SK-N-SH (cell line): ENCODE measurements around the gene MUC20. TPM values are rescaled to one million over a fixed set of nuclear protein-coding genes. Genes with fewer than 3 reads are reported as not detected.
"Not testable (repeated sequence)": the region's sequence is repeated elsewhere in the genome, so short reads cannot be mapped to it uniquely, and the experiment has no call there.

Source experiments
- CTCF ChIA-PET: fragments of 300-600, 350-600 bp; formaldehyde crosslinking; extraction: SDS; loops from one replicate; lab custom pipeline; 2021; lab: Yijun Ruan, JAX
- POLR2A ChIA-PET: fragments of 350-600 bp; sonication (Branson Sonifier 250); formaldehyde crosslinking; extraction: SDS; loops from one replicate; lab custom pipeline; 2020; ENCODE audit warnings: antibody characterized with exemption, inconsistent platforms; lab: Yijun Ruan, JAX
- DNase-seq: peaks from one replicate; pipeline ENCODE4 v3.0.0; 2012
- H2AFZ ChIP-seq: fragments of 200-600 bp; sonication (generic); 2 replicates; pipeline ENCODE4 v1.8.1; 2016; ENCODE audit warnings: antibody characterized with exemption, mild to moderate bottlenecking, low read depth
- H3F3A ChIP-seq: fragments of 200-600 bp; sonication (generic); replicated peaks from 2 replicates; pipeline ENCODE3; 2016; ENCODE audit warnings: antibody characterized with exemption, mild to moderate bottlenecking; ENCODE audit not compliant: insufficient read depth
- H3K27ac ChIP-seq, 2 experiments: fragments of 200-500 bp in 1 of 2; fragments of 200-600 bp in 1 of 2; sonication (Bioruptor generic) in 1 of 2; sonication (generic), shearing (Covaris generic) in 1 of 2; 2 replicates each; pipeline versions ENCODE4 v1.5.1 to v1.6.1; 2014 to 2016; ENCODE audit warnings: low read depth in 2 of 2, inconsistent platforms in 1 of 2, low read length in 1 of 2, mild to moderate bottlenecking in 1 of 2, mixed read lengths in 1 of 2
- H3K27me3 ChIP-seq: fragments of 200-600 bp; sonication (generic), shearing (Covaris generic); 2 replicates; pipeline ENCODE4 v1.6.1; 2016; ENCODE audit warnings: mixed run types; ENCODE audit not compliant: insufficient read depth
- H3K36me3 ChIP-seq, 2 experiments: fragments of 200-500 bp in 1 of 2; fragments of 200-600 bp in 1 of 2; sonication (Bioruptor generic) in 1 of 2; sonication (generic) in 1 of 2; replicated peaks in 1 of 2; 2 replicates each; pipeline versions ENCODE3 to v1.5.1; 2014 to 2016; ENCODE audit warnings: low read length in 1 of 2, mild to moderate bottlenecking in 1 of 2; ENCODE audit not compliant: insufficient read depth in 2 of 2, control insufficient read depth in 1 of 2
- H3K4me1 ChIP-seq, 2 experiments: fragments of 200-500 bp in 1 of 2; fragments of 200-600 bp in 1 of 2; sonication (Bioruptor generic) in 1 of 2; sonication (generic), shearing (Covaris generic) in 1 of 2; 2 replicates each; pipeline versions ENCODE4 v1.5.1 to v1.6.1; 2014 to 2016; ENCODE audit warnings: low read depth in 1 of 2, low read length in 1 of 2, mixed run types in 1 of 2; ENCODE audit not compliant: insufficient read depth in 2 of 2, control insufficient read depth in 1 of 2
- H3K4me2 ChIP-seq: fragments of 200-600 bp; sonication (generic), shearing (Covaris generic); 2 replicates; pipeline ENCODE4 v1.6.1; 2017; ENCODE audit warnings: mixed run types
- H3K4me3 ChIP-seq, 2 experiments: fragments of 200-500 bp in 1 of 2; fragments of 200-600 bp in 1 of 2; sonication (Bioruptor generic) in 1 of 2; sonication (generic), shearing (Covaris generic) in 1 of 2; 2 replicates each; pipeline versions ENCODE4 v1.5.1 to v1.8.1; 2014 to 2016; ENCODE audit warnings: low read depth in 2 of 2, inconsistent platforms in 1 of 2, low read length in 1 of 2, mild to moderate bottlenecking in 1 of 2, mixed read lengths in 1 of 2, moderate library complexity in 1 of 2
- H3K79me2 ChIP-seq: fragments of 200-600 bp; sonication (generic); 2 replicates; pipeline ENCODE4 v1.8.1; 2017; ENCODE audit warnings: mild to moderate bottlenecking; ENCODE audit not compliant: insufficient read depth
- H3K9ac ChIP-seq: fragments of 200-600 bp; sonication (generic); 2 replicates; pipeline ENCODE4 v1.6.1; 2017; ENCODE audit warnings: mixed run types
- H3K9me2 ChIP-seq: fragments of 200-600 bp; sonication (generic); 2 replicates; pipeline ENCODE4 v1.6.1; 2017; ENCODE audit warnings: mixed run types
- H3K9me3 ChIP-seq: fragments of 200-600 bp; sonication (generic); 2 replicates; pipeline ENCODE4 v1.6.1; 2017; ENCODE audit warnings: mixed run types, mild to moderate bottlenecking, moderate library complexity
- H4K20me1 ChIP-seq: fragments of 200-600 bp; sonication (generic); 2 replicates; pipeline ENCODE4 v1.6.1; 2017; ENCODE audit warnings: mild to moderate bottlenecking, mixed run types; ENCODE audit not compliant: insufficient read depth
- WGBS: methylation state at CpG from one replicate; pipeline ENCODE4 v1.1.6; 2017; ENCODE audit warnings: low lambda C conversion rate; 5-methylcytosine and 5-hydroxymethylcytosine counted together
- polyA plus RNA-seq, 3 experiments: library from polyadenylated mRNA; depleted of rRNA; stranded (reverse); fragments of >200 nt; gene quantifications; 2 replicates each; pipeline ENCODE4 v1.2.3, GENCODE V29; 2012

Gene MUC20
- 0.31 and 0.36 TPM in 2 replicates for polyA plus RNA-seq (2012; rRNA removed)
- 0.09 and 0.20 TPM in 2 replicates for polyA plus RNA-seq (2012; cell fraction: cytosol; rRNA removed)
- polyA plus RNA-seq (2012; cell fraction: nucleus; rRNA removed) = 2.6 and 3.3 TPM in 2 replicates

GRCh38 chr3:195720831-195721506, at the start of gene MUC20:
MUC20 (plus strand) TSS chr3:195720978; CDS start chr3:195721008, 30 bp downstream.
- H3K4me2 ChIP-seq, H3K4me1 ChIP-seq, H3K79me2 ChIP-seq, H3F3A ChIP-seq, H3K9ac ChIP-seq, H3K27me3 ChIP-seq, H3K27ac ChIP-seq, DNase-seq, H3K36me3 ChIP-seq, H3K4me3 ChIP-seq, H2AFZ ChIP-seq, H3K9me2 ChIP-seq, POLR2A ChIA-PET, H4K20me1 ChIP-seq, H3K9me3 ChIP-seq: not testable (repeated sequence)
- WGBS = 86% methylated on average over 16 of the region's 16 CpGs
- CTCF ChIA-PET = interaction anchor here (0.5 to 0.9 kb wide), 2 partner anchors 130 to 813 kb away, joined by 3 to 4 read pairs; no protein-coding TSS in a partner anchor

GRCh38 chr3:195671283-195671682, 49.5 kb upstream of the MUC20 start:
- not testable (repeated sequence) for H3K9me2 ChIP-seq, H2AFZ ChIP-seq

GRCh38 chr3:195673711-195674110, 47.1 kb upstream of the MUC20 start:
- H3K79me2 ChIP-seq, H4K20me1 ChIP-seq, H3K4me1 ChIP-seq, DNase-seq, H3F3A ChIP-seq, CTCF ChIA-PET, H3K27me3 ChIP-seq, POLR2A ChIA-PET, H3K27ac ChIP-seq, H3K9ac ChIP-seq, H3K4me3 ChIP-seq, H2AFZ ChIP-seq, H3K9me3 ChIP-seq, H3K9me2 ChIP-seq, H3K4me2 ChIP-seq: not testable (repeated sequence)
- peaks cover 18 to 25% of the 10 kb centered on the region in 2 experiments for H3K36me3 ChIP-seq
- 86% methylated on average over 5 of the region's 9 CpGs for WGBS

More at GRCh38 chr3:195671283-195671682, 49.5 kb upstream of the MUC20 start:
- H3K4me3 ChIP-seq, DNase-seq, H3K27ac ChIP-seq, H3K79me2 ChIP-seq, H3F3A ChIP-seq, CTCF ChIA-PET, H3K4me1 ChIP-seq, H3K27me3 ChIP-seq, H3K4me2 ChIP-seq, H3K9ac ChIP-seq, POLR2A ChIA-PET, H3K9me3 ChIP-seq, H4K20me1 ChIP-seq: not testable (repeated sequence)
- H3K36me3 ChIP-seq = peaks cover 13 to 21% of the 10 kb centered on the region in 2 experiments
- 95% methylated on average over 5 of the region's 17 CpGs for WGBS

GRCh38 chr3:195678391-195679015, 42.3 kb upstream of the MUC20 start:
- H3K36me3 ChIP-seq = peaks cover 16 to 23% of the 10 kb centered on the region in 2 experiments
- H3K27ac ChIP-seq, H3K9me3 ChIP-seq, H4K20me1 ChIP-seq, H3K4me3 ChIP-seq, POLR2A ChIA-PET, H3K79me2 ChIP-seq, H3K27me3 ChIP-seq, H2AFZ ChIP-seq, H3K9ac ChIP-seq, CTCF ChIA-PET, H3K4me1 ChIP-seq, DNase-seq, H3K9me2 ChIP-seq, H3F3A ChIP-seq, H3K4me2 ChIP-seq: not testable (repeated sequence)
- WGBS = 94% methylated on average over 9 of the region's 15 CpGs

- CTCF ChIA-PET, H3K4me1 ChIP-seq, H3K4me3 ChIP-seq, H3K27me3 ChIP-seq, H3K9me3 ChIP-seq, H2AFZ ChIP-seq, DNase-seq, H3K4me2 ChIP-seq, H3K9ac ChIP-seq, H4K20me1 ChIP-seq, POLR2A ChIA-PET, H3K9me2 ChIP-seq, H3F3A ChIP-seq, H3K79me2 ChIP-seq, H3K27ac ChIP-seq: not testable (repeated sequence)
- peaks cover 19 to 23% of the 10 kb centered on the region in 2 experiments for H3K36me3 ChIP-seq
- 97% methylated on average over 8 of the region's 10 CpGs for WGBS
These were observed 40.1 kb upstream of the MUC20 start for GRCh38 chr3:195680690-195681089.

GRCh38 chr3:195681458-195682103, 39.2 kb upstream of the MUC20 start:
- H3K27ac ChIP-seq, H3F3A ChIP-seq, H4K20me1 ChIP-seq, H3K4me1 ChIP-seq, H3K79me2 ChIP-seq, H3K4me3 ChIP-seq, CTCF ChIA-PET, H3K27me3 ChIP-seq, H3K9ac ChIP-seq, H3K4me2 ChIP-seq, H3K9me2 ChIP-seq, H2AFZ ChIP-seq, H3K9me3 ChIP-seq, DNase-seq, POLR2A ChIA-PET: not testable (repeated sequence)
- 69% methylated on average over 6 of the region's 24 CpGs for WGBS
- peaks cover 19 to 32% of the 10 kb centered on the region in 2 experiments for H3K36me3 ChIP-seq
